HG03280 (cell line): Measurements from ENCODE around the gene LRFN3.
"Not testable (repeated sequence)": the region's sequence is repeated elsewhere in the genome, so short reads cannot be mapped to it uniquely, and the experiment has no call there.

Experiments
- ATAC-seq: cut with Tn5 transposase; IDR thresholded peaks from one replicate; pipeline ENCODE4 v1.9.1; 2021; ENCODE audit warnings: mild to moderate bottlenecking, moderate library complexity; ENCODE audit not compliant: unreplicated experiment

The LRFN3 gene

DNA sequence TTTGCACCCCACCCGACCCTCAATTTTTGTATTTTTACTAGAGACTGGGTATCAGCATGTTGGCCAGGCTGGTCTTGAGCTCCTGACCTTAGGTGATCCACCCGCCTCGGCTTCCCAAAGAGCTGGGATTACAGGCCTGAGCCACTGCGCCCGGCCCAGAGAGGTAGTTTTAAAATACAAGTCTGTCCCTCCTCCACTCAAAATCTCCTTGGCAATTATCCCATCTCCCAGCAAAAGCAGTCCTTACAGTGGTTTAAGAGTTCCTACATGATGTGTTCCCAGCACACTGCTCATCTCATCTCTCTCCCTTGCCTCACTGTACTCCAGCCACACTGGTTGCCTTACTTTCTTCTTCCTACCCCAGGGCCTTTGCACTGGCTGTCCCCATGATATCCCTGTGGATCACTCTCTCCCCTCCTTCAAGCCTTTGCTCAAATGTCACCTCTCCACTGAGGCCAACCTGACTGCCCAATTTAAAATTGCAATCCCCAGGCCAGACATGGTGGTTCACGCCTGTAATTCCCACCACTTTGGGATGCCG lies 24.3 kb downstream of the LRFN3 start:
- ATAC-seq, result no peak

GRCh38 chr19:35963514-35963913 lies 27.3 kb downstream of the LRFN3 start:
- ATAC-seq, result no peak

GRCh38 chr19:35966771-35967170 lies 30.6 kb downstream of the LRFN3 start:
- ATAC-seq, result no peak

- no peak for ATAC-seq
Observed at GRCh38 chr19:35973487-35973886, 37.3 kb downstream of the LRFN3 start.

DNA sequence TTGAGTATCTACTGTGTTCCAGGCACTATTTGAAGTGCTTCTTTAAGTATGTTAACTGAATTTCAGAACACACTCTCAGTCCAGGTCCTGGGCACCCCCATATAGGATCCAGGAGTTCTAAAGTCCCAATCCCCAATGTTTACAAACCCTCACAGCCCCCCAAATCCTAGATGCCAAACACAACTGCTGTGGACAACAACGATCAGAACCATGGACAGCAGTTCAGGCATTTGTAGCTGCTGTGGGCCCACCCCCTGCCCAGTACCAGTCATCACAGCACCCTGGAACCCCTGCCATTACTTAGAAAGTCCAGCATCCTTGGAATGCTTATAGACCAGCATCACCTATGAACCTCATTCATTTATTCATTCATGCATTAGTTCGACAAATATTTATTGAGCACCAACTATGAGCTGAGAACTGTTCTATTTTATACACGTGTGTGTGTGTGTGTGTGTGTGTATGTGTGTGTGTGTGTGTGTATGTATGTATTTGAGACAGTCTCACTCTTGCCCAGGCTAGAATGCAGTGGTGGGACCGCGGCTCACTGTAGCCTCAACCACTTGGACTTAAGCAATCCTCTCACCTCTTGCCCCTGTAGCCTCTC lies 39.5 kb downstream of the LRFN3 start:
- ATAC-seq, result no peak

DNA sequence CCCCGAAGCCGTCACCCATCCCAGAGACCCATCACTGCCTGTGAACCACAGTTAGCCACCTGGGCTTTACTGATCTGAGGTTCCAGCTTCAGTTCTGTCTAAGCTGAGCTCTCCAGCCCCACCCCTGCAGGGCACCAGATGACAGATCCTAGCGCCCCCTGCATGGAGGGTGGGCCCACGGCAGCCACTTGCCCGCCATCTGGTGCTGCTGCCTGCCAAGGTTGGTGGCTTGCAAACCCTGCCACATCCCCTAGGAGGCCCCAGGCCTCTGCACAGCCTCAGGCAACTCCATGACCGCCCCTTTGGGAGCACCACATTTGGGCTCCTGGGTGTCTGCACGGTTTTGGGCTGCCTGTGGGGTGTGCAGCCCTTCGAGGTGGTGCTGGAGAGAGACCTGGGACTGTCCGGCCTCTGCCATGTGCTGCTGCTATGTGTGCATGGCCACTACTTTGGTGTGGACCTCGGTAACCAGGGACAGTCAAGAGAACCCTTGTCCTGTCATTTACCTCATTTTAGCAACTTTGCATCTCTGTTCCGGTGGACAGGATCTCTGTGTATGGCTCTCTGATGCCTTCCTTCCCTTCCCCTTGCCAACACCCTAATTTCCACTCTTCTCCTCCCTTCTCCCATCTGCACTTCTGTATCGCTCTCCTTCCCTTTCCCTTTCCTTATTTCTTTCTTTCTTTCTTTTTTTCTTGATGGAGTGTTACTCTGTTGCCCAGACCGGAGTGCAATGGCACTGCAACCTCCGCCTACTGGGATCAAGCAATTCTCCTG lies 41.5 kb downstream of the LRFN3 start:
- no peak for ATAC-seq

DNA sequence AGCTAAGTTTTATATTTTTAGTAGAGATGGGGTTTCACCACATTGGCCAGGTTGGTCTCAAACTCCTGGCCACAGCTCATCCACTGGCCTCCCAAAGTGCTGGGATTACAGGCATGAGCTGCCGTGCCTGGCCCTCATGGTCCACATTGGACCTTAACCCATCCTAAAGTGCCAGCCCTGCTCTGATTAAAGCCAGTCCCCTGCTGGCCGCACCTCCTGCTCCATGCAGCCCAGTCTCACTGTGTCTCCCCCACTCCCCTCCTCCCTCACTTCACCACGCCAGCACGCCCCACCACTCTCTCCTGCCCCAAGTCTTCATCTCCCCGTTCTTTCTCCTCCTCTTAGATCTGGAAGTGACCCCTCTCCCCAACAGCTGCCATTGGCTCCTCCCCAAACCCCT lies 42.1 kb downstream of the LRFN3 start:
- ATAC-seq, result no peak

GRCh38 chr19:35978832-35979365 lies 42.7 kb downstream of the LRFN3 start:
- no peak for ATAC-seq

DNA sequence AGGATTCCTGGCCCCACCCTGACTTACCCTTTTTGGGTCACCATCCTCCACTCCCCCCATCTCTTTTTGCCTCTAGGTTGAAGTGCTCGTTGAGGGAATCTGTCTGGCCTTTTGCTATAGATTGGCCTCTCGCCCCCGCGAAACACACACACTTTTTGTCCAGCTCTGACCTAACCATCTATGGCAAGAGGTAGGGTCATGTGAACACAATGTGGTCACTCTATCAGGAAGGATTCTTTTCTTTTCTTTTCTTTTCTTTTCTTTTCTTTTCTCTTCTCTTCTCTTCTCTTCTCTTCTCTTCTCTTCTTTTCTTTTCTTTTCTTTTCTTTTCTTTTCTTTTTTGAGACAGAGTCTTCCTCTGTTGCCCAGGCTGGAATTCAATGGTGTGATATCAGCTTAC lies 44.8 kb downstream of the LRFN3 start:
- ATAC-seq, result not testable (repeated sequence)

GRCh38 chr19:35983177-35983576 lies 47.0 kb downstream of the LRFN3 start:
- no peak for ATAC-seq

DNA sequence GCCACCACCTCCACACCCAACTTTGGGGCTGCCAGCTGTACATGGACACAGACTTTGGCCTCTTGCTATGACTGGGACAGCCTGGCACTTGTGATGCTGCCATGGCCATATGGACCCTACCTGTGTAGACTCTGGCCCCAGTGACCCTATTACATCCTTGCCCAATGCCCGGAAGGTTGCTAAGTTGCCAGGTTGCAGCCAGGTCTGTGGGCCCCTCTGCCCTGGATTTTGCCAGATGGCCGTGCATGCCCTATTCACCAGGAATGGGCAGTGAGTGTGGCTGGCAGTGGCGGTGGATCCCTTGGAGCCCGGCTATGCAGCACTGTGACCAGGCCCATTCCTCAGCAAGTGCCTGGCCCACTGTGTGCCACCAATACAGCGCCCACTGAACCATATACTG lies 49.9 kb downstream of the LRFN3 start:
- ATAC-seq, result no peak

- no peak for ATAC-seq
Observed at GRCh38 chr19:35986664-35987570, 50.7 kb downstream of the LRFN3 start.

- no peak for ATAC-seq
Observed at GRCh38 chr19:35987571-35987896, 51.4 kb downstream of the LRFN3 start.

DNA sequence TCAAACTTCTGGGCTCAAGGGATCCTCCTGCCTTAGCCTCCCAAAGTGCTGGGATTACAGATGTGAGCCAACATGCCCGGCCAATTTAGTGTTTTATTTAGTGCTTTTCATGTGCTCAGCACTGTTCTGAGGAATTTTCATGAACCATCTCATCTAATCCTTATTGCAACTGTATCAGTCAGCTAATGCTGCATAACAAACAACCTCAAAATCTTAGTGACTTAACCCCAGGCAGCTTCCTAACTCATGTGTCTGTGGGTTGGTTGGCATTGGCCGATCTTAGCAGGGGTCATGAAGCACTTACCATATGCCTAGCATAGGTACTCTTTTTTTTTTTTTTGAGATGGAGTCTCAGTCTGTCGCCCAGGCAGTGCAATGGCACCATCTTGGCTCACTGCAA lies 52.6 kb downstream of the LRFN3 start:
- ATAC-seq, result no peak

DNA sequence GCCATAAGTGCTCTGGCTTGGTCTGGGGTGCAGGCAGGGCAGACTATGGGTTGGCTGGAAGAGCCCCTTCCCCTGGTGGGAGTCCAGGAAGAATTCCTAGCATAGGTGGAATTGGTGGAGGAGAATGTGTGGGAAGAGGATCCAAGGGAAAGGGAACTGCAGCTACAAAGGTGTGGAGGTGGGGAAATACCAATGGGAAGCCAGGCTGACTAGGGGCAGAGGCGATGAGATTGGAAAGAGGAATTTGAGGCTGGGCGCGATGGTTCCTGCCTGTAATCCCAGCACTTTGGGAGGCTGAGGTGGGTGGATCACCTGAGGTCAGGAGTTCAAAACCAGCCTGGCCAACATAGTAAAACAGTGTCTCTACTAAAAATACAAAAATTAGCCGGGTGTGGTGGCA lies 54.0 kb downstream of the LRFN3 start:
- ATAC-seq, result no peak

GRCh38 chr19:35990771-35991730 lies 54.9 kb downstream of the LRFN3 start:
- ATAC-seq, result no peak

GRCh38 chr19:35991731-35992450 lies 55.7 kb downstream of the LRFN3 start:
- no peak for ATAC-seq

DNA sequence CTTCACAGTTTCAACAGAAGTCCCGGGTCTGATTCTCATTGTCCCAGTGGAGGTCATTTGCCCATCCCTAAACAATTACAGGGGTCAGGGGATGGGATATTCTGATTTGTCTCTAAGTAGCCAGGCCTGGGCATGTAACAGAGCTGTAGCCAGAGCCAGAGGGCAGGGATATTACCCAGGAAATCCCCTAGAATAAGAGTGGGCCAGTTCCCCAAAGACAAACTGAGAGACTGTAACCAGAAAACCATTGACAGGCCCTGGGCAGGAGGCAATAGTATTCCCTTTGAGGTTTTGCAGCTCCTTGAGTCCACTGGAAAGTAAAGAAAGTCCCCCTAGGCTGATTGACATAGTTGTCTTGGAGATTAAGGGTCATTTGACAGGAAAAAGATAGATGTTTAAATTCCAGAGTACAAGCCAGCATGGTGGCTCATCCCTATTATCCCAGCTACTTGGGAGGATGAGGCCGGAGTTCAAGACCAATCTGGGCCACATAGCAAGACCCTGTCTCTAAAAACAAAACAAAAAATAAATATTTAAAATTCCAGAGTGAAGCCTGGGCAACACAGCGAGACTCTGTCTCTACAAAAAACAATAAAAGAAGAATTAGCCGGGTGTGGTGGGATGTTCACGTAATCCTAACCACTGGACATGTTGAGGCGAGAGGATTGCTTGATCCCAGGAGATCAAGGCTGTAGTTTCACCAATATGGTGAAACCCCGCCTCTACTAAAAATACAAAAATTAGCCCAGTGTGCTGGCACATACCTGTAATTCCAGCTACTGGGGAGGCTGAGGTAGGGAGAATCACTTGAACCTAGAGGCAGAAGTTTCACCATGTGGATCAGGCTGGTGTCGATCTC lies 57.0 kb downstream of the LRFN3 start:
- ATAC-seq, result no peak
